Activated naive CD8-positive, alpha-beta T cell treated with anti-CD3 and anti-CD28 coated beads, Interleukin-2, amount 10 ng/mL, durations not matched to agents 7 days and 5 days (primary cell): ENCODE measurements around the gene PCDHAC2. TPM values are rescaled to one million over a fixed set of nuclear protein-coding genes. Genes with fewer than 3 reads are reported as not detected.

Source experiments
- ATAC-seq: fragments of 150-1000 bp; cut with Tn5 transposase; one replicate; pipeline ENCODE4 v1.10.0; 2021; ENCODE audit warnings: low read depth, moderate library complexity
- POLR2A ChIA-PET: fragments of 350-600 bp; sonication (Branson Sonifier 250); formaldehyde crosslinking; loops from one replicate; lab custom pipeline; 2021; ENCODE audit warnings: antibody characterized with exemption; lab: Charles Lee
- DNase-seq: peaks from one replicate; pipeline ENCODE4 v3.0.0; 2021
- H3K27ac Mint-ChIP-seq: one replicate; pipeline ENCODE4 v1.8.0; 2022; ENCODE audit warnings: mild to moderate bottlenecking, mixed read lengths
- H3K27me3 Mint-ChIP-seq: one replicate; pipeline ENCODE4 v1.8.0; 2022; ENCODE audit warnings: mild to moderate bottlenecking, moderate library complexity, mixed read lengths
- H3K36me3 Mint-ChIP-seq: one replicate; pipeline ENCODE4 v1.8.0; 2021; ENCODE audit warnings: mild to moderate bottlenecking, mixed read lengths
- H3K4me1 Mint-ChIP-seq: one replicate; pipeline ENCODE4 v1.8.0; 2021; ENCODE audit warnings: mixed read lengths
- H3K4me3 Mint-ChIP-seq: one replicate; pipeline ENCODE4 v1.8.0; 2022; ENCODE audit warnings: mild to moderate bottlenecking, moderate library complexity, mixed read lengths
- H3K9me3 Mint-ChIP-seq: one replicate; pipeline ENCODE4 v1.8.0; 2021; ENCODE audit warnings: mixed read lengths
- total RNA-seq, 2 experiments: library from RNA; stranded (reverse); gene quantifications; one replicate each; pipeline ENCODE4 v1.2.3, GENCODE V29; 2021

PCDHAC2 gene
- total RNA-seq, 2 experiments from 2014 or later = not detected

GRCh38 chr5:140998921-140999410, 32.7 kb downstream of the PCDHAC2 start:
- Mint-ChIP-seq H3K4me3 (no peak overlapping the region), H3K4me1 (no peaks in the 10 kb centered on the region)

GRCh38 chr5:141001446-141001843, 35.2 kb downstream of the PCDHAC2 start:
- no peak overlapping the region for H3K27ac Mint-ChIP-seq
- no peaks in the 10 kb centered on the region for H3K36me3 Mint-ChIP-seq
- H3K27me3 Mint-ChIP-seq = peaks cover 11% of the 10 kb centered on the region
- ATAC-seq = no peak
- no peak overlapping the region for H3K4me3 Mint-ChIP-seq
- H3K9me3 Mint-ChIP-seq = no peaks in the 10 kb centered on the region
- no peak for DNase-seq
- H3K4me1 Mint-ChIP-seq = no peaks in the 10 kb centered on the region
- POLR2A ChIA-PET = no interaction called here

More at GRCh38 chr5:140998921-140999410, 32.7 kb downstream of the PCDHAC2 start:
- ATAC-seq (no peak), DNase-seq (no peak)
- Mint-ChIP-seq H3K27ac (no peak overlapping the region), H3K27me3 (peaks cover 11% of the 10 kb centered on the region), H3K36me3 (no peaks in the 10 kb centered on the region), H3K9me3 (no peaks in the 10 kb centered on the region)
- POLR2A ChIA-PET = no interaction called here

GRCh38 chr5:141001844-141002604, 35.7 kb downstream of the PCDHAC2 start:
- Mint-ChIP-seq H3K4me1 (no peaks in the 10 kb centered on the region), H3K4me3 (no peak overlapping the region), H3K9me3 (no peaks in the 10 kb centered on the region), H3K27ac (no peak overlapping the region), H3K27me3 (peaks cover 11% of the 10 kb centered on the region), H3K36me3 (no peaks in the 10 kb centered on the region)
- POLR2A ChIA-PET = no interaction called here
- ATAC-seq = no peak
- no peak for DNase-seq

- Mint-ChIP-seq H3K27ac (no peak overlapping the region), H3K4me3 (no peak overlapping the region), H3K27me3 (peaks cover 11% of the 10 kb centered on the region), H3K9me3 (no peaks in the 10 kb centered on the region), H3K4me1 (no peaks in the 10 kb centered on the region), H3K36me3 (no peaks in the 10 kb centered on the region)
- DNase-seq (no peak), ATAC-seq (no peak)
- POLR2A ChIA-PET = no interaction called here
Measured at GRCh38 chr5:141002605-141002965, 36.3 kb downstream of the PCDHAC2 start.

GRCh38 chr5:141003031-141003430, 36.8 kb downstream of the PCDHAC2 start:
- no peak for DNase-seq
- H3K36me3 Mint-ChIP-seq = no peaks in the 10 kb centered on the region
- no peak for ATAC-seq
- H3K27me3 Mint-ChIP-seq = peaks cover 11% of the 10 kb centered on the region
- no peaks in the 10 kb centered on the region for H3K4me1 Mint-ChIP-seq
- no peak overlapping the region for H3K4me3 Mint-ChIP-seq
- H3K27ac Mint-ChIP-seq = no peak overlapping the region
- POLR2A ChIA-PET = no interaction called here
- H3K9me3 Mint-ChIP-seq = no peaks in the 10 kb centered on the region

- POLR2A ChIA-PET = no interaction called here
Measured at GRCh38 chr5:141003791-141004611, 37.7 kb downstream of the PCDHAC2 start.

GRCh38 chr5:141007791-141008190, 41.5 kb downstream of the PCDHAC2 start:
- Mint-ChIP-seq H3K9me3 (no peaks in the 10 kb centered on the region), H3K27me3 (peaks cover 2% of the 10 kb centered on the region), H3K4me1 (no peaks in the 10 kb centered on the region), H3K4me3 (no peak overlapping the region), H3K27ac (no peak overlapping the region), H3K36me3 (no peaks in the 10 kb centered on the region)
- POLR2A ChIA-PET = no interaction called here
- no peak for DNase-seq
- no peak for ATAC-seq

More at GRCh38 chr5:141003791-141004611, 37.7 kb downstream of the PCDHAC2 start:
- H3K27ac Mint-ChIP-seq = no peak overlapping the region
- no peaks in the 10 kb centered on the region for H3K4me1 Mint-ChIP-seq
- H3K27me3 Mint-ChIP-seq = peaks cover 11% of the 10 kb centered on the region
- no peaks in the 10 kb centered on the region for H3K36me3 Mint-ChIP-seq
- H3K4me3 Mint-ChIP-seq = no peak overlapping the region
- DNase-seq (no peak), ATAC-seq (no peak)
- no peaks in the 10 kb centered on the region for H3K9me3 Mint-ChIP-seq

GRCh38 chr5:141010047-141010793, 43.9 kb downstream of the PCDHAC2 start:
- no peaks in the 10 kb centered on the region for H3K27me3 Mint-ChIP-seq
- POLR2A ChIA-PET = no interaction called here
- no peak for DNase-seq
- H3K36me3 Mint-ChIP-seq = no peaks in the 10 kb centered on the region
- no peak overlapping the region for H3K4me3 Mint-ChIP-seq
- no peak overlapping the region for H3K27ac Mint-ChIP-seq
- no peak for ATAC-seq
- H3K9me3 Mint-ChIP-seq = no peaks in the 10 kb centered on the region
- H3K4me1 Mint-ChIP-seq = no peaks in the 10 kb centered on the region

GRCh38 chr5:141017943-141018342, 51.7 kb downstream of the PCDHAC2 start:
- Mint-ChIP-seq H3K27ac (no peak overlapping the region), H3K4me3 (no peak overlapping the region), H3K27me3 (no peaks in the 10 kb centered on the region), H3K4me1 (no peaks in the 10 kb centered on the region), H3K36me3 (no peaks in the 10 kb centered on the region), H3K9me3 (no peaks in the 10 kb centered on the region)
- no peak for ATAC-seq
- POLR2A ChIA-PET = no interaction called here
- no peak for DNase-seq

Other genes with a start within 250 kb of the PCDHAC2 start
- not detected for gene PCDHA1, start 180.3 kb upstream of the PCDHAC2 start, total RNA-seq
- not detected for gene PCDHA2, start 171.6 kb upstream of the PCDHAC2 start, total RNA-seq
- gene PCDHA3, start 165.4 kb upstream of the PCDHAC2 start, total RNA-seq = not detected
- not detected for gene PCDHA4, start 159.4 kb upstream of the PCDHAC2 start, total RNA-seq
- not detected for gene PCDHA5, start 144.9 kb upstream of the PCDHAC2 start, total RNA-seq
- not detected for gene PCDHA6, start 138.5 kb upstream of the PCDHAC2 start, total RNA-seq
- gene PCDHA7, start 132.2 kb upstream of the PCDHAC2 start, total RNA-seq = not detected
- gene PCDHA8, start 125.3 kb upstream of the PCDHAC2 start, total RNA-seq = not detected
- not detected for gene PCDHA9, start 118.1 kb upstream of the PCDHAC2 start, total RNA-seq
- gene PCDHA10, start 110.6 kb upstream of the PCDHAC2 start, total RNA-seq = not detected
- gene PCDHA11, start 97.5 kb upstream of the PCDHAC2 start, total RNA-seq = not detected
- gene PCDHA12, start 91.2 kb upstream of the PCDHAC2 start, total RNA-seq = not detected
- not detected for gene PCDHA13, start 84.4 kb upstream of the PCDHAC2 start, total RNA-seq
- not detected for gene PCDHAC1, start 40.2 kb upstream of the PCDHAC2 start, total RNA-seq
- not detected for gene PCDHB1, start 84.9 kb downstream of the PCDHAC2 start, total RNA-seq
- not detected for gene PCDHB2, start 128.1 kb downstream of the PCDHAC2 start, total RNA-seq
- not detected for gene PCDHB3, start 134.0 kb downstream of the PCDHAC2 start, total RNA-seq
- not detected for gene PCDHB4, start 155.3 kb downstream of the PCDHAC2 start, total RNA-seq
- not detected for gene PCDHB5, start 168.7 kb downstream of the PCDHAC2 start, total RNA-seq
- not detected for gene PCDHB6, start 183.6 kb downstream of the PCDHAC2 start, total RNA-seq
- gene PCDHB7, start 206.2 kb downstream of the PCDHAC2 start, total RNA-seq = not detected
- gene PCDHB8, start 211.3 kb downstream of the PCDHAC2 start, total RNA-seq = not detected
- not detected for gene PCDHB16, start 215.9 kb downstream of the PCDHAC2 start, total RNA-seq
- gene PCDHB9, start 220.7 kb downstream of the PCDHAC2 start, total RNA-seq = not detected
- not detected for gene PCDHB10, start 225.9 kb downstream of the PCDHAC2 start, total RNA-seq
- gene PCDHB11, start 233.2 kb downstream of the PCDHAC2 start, total RNA-seq = not detected
- not detected for gene PCDHB12, start 242.2 kb downstream of the PCDHAC2 start, total RNA-seq
- not detected for gene PCDHB13, start 247.4 kb downstream of the PCDHAC2 start, total RNA-seq